Measurements from ENCODE around the gene EFNB1. TPM values are rescaled to one million over a fixed set of nuclear protein-coding genes. Genes with fewer than 3 reads are reported as not detected.
"Not testable (repeated sequence)": the region's sequence is repeated elsewhere in the genome, so short reads cannot be mapped to it uniquely, and the experiment has no call there.

EFNB1 gene
- total and polyA plus RNA-seq, 4 donors = 3.6 to 24.0 (median 11.3) TPM

- H3K4me1 ChIP-seq (ENCODE audit: control insufficient read depth in 1 of 2, insufficient read depth in 2 of 2, low read length in 2 of 2); H3K36me3 ChIP-seq (ENCODE audit: control insufficient read depth in 1 of 2, insufficient read depth in 2 of 2, low read length in 1 of 2); intact Hi-C loops (cut with DNase I); H3K27me3 ChIP-seq (ENCODE audit: control insufficient read depth in 1 of 2, insufficient read depth in 2 of 2, low read length in 1 of 2); ATAC-seq (ENCODE audit: low FRiP score); DNase-seq; H3K4me3 ChIP-seq (ENCODE audit: low read length in 2 of 2); H3K9me3 ChIP-seq (ENCODE audit: control insufficient read depth, low read length); H3K27ac ChIP-seq (ENCODE audit: low read depth in 1 of 2, low read length in 2 of 2): not testable (repeated sequence)
These were observed 30.4 kb upstream of the EFNB1 start for GRCh38 chrX:68798400-68798799.

GRCh38 chrX:68801737-68802290 is 27.0 kb upstream of the EFNB1 start:
- H3K36me3 ChIP-seq (ENCODE audit: control insufficient read depth in 1 of 2, insufficient read depth in 2 of 2, low read length in 1 of 2) = no peaks in the 10 kb centered on the region
- DNase-seq = no peak
- no peaks in the 10 kb centered on the region for H3K27me3 ChIP-seq (ENCODE audit: control insufficient read depth in 1 of 2, insufficient read depth in 2 of 2, low read length in 1 of 2)
- ATAC-seq (ENCODE audit: low FRiP score) = no peak
- H3K4me1 ChIP-seq (ENCODE audit: control insufficient read depth in 1 of 2, insufficient read depth in 2 of 2, low read length in 2 of 2) = no peaks in the 10 kb centered on the region
- intact Hi-C loops (cut with DNase I) = loop anchor here in 1 of 2 donors (10.0 kb wide), 1 partner anchor 287 kb away; no protein-coding TSS in a partner anchor
- 80 to 87% methylated on average over 4 of the region's 4 CpGs for WGBS, 2 donors
- no peaks in the 10 kb centered on the region for H3K9me3 ChIP-seq (ENCODE audit: control insufficient read depth, low read length)
- no peak overlapping the region for H3K4me3 ChIP-seq (ENCODE audit: low read length in 2 of 2)
- no peak overlapping the region for H3K27ac ChIP-seq (ENCODE audit: low read depth in 1 of 2, low read length in 2 of 2)

- no peaks in the 10 kb centered on the region for H3K9me3 ChIP-seq (ENCODE audit: control insufficient read depth, low read length)
- no peak for ATAC-seq (ENCODE audit: low FRiP score)
- intact Hi-C loops (cut with DNase I) = loop anchor here in 1 of 2 donors (10.0 kb wide), 1 partner anchor 293 kb away; no protein-coding TSS in a partner anchor
- 16 to 21% methylated on average over 3 of the region's 3 CpGs for WGBS, 2 donors
- no peaks in the 10 kb centered on the region for H3K4me1 ChIP-seq (ENCODE audit: control insufficient read depth in 1 of 2, insufficient read depth in 2 of 2, low read length in 2 of 2)
- no peak overlapping the region for H3K4me3 ChIP-seq (ENCODE audit: low read length in 2 of 2)
- H3K27me3 ChIP-seq (ENCODE audit: control insufficient read depth in 1 of 2, insufficient read depth in 2 of 2, low read length in 1 of 2) = no peaks in the 10 kb centered on the region
- no peaks in the 10 kb centered on the region for H3K36me3 ChIP-seq (ENCODE audit: control insufficient read depth in 1 of 2, insufficient read depth in 2 of 2, low read length in 1 of 2)
- no peak overlapping the region for H3K27ac ChIP-seq (ENCODE audit: low read depth in 1 of 2, low read length in 2 of 2)
- no peak for DNase-seq
These were observed 21.0 kb upstream of the EFNB1 start for GRCh38 chrX:68807818-68808217.

- intact Hi-C loops (cut with DNase I) = loop anchor here in 1 of 2 donors (10.0 kb wide), 1 partner anchor 294 kb away; no protein-coding TSS in a partner anchor
- WGBS, 2 donors = 46 to 50% methylated on average over 6 of the region's 6 CpGs
- Histone ChIP-seq H3K36me3 (ENCODE audit: control insufficient read depth in 1 of 2, insufficient read depth in 2 of 2, low read length in 1 of 2) (no peaks in the 10 kb centered on the region), H3K4me1 (ENCODE audit: control insufficient read depth in 1 of 2, insufficient read depth in 2 of 2, low read length in 2 of 2) (no peaks in the 10 kb centered on the region), H3K27me3 (ENCODE audit: control insufficient read depth in 1 of 2, insufficient read depth in 2 of 2, low read length in 1 of 2) (no peaks in the 10 kb centered on the region), H3K27ac (ENCODE audit: low read depth in 1 of 2, low read length in 2 of 2) (no peak overlapping the region), H3K9me3 (ENCODE audit: control insufficient read depth, low read length) (no peaks in the 10 kb centered on the region), H3K4me3 (ENCODE audit: low read length in 2 of 2) (no peak overlapping the region)
- ATAC-seq (ENCODE audit: low FRiP score) (peak; percentile 38), DNase-seq (no peak)
These were observed 20.0 kb upstream of the EFNB1 start for GRCh38 chrX:68808686-68809357.

- H3K9me3 ChIP-seq (ENCODE audit: control insufficient read depth, low read length) = no peaks in the 10 kb centered on the region
- no peak overlapping the region for H3K4me3 ChIP-seq (ENCODE audit: low read length in 2 of 2)
- H3K36me3 ChIP-seq (ENCODE audit: control insufficient read depth in 1 of 2, insufficient read depth in 2 of 2, low read length in 1 of 2) = no peaks in the 10 kb centered on the region
- intact Hi-C loops (cut with DNase I) = loop anchor here (5.0 kb wide), 2 partner anchors 567 to 797 kb away; partner anchors contain the start of gene EDA (in 1 of the 2)
- no peaks in the 10 kb centered on the region for H3K27me3 ChIP-seq (ENCODE audit: control insufficient read depth in 1 of 2, insufficient read depth in 2 of 2, low read length in 1 of 2)
- H3K4me1 ChIP-seq (ENCODE audit: control insufficient read depth in 1 of 2, insufficient read depth in 2 of 2, low read length in 2 of 2) = no peaks in the 10 kb centered on the region
- ATAC-seq (ENCODE audit: low FRiP score) (no peak), DNase-seq (no peak)
- 76 to 82% methylated on average over 6 of the region's 6 CpGs for WGBS, 2 donors
- no peak overlapping the region for H3K27ac ChIP-seq (ENCODE audit: low read depth in 1 of 2, low read length in 2 of 2)
These were observed 8.2 kb upstream of the EFNB1 start for GRCh38 chrX:68820476-68821110.

GRCh38 chrX:68821616-68822015 is 7.2 kb upstream of the EFNB1 start:
- H3K9me3 ChIP-seq (ENCODE audit: control insufficient read depth, low read length) = no peaks in the 10 kb centered on the region
- no peaks in the 10 kb centered on the region for H3K4me1 ChIP-seq (ENCODE audit: control insufficient read depth in 1 of 2, insufficient read depth in 2 of 2, low read length in 2 of 2)
- WGBS, 2 donors = 66 to 72% methylated on average over 3 of the region's 3 CpGs
- H3K4me3 ChIP-seq (ENCODE audit: low read length in 2 of 2) = no peak overlapping the region
- no peaks in the 10 kb centered on the region for H3K27me3 ChIP-seq (ENCODE audit: control insufficient read depth in 1 of 2, insufficient read depth in 2 of 2, low read length in 1 of 2)
- ATAC-seq (ENCODE audit: low FRiP score) (no peak), DNase-seq (no peak)
- no peaks in the 10 kb centered on the region for H3K36me3 ChIP-seq (ENCODE audit: control insufficient read depth in 1 of 2, insufficient read depth in 2 of 2, low read length in 1 of 2)
- no peak overlapping the region for H3K27ac ChIP-seq (ENCODE audit: low read depth in 1 of 2, low read length in 2 of 2)
- intact Hi-C loops (cut with DNase I) = loop anchor here (2.0 to 5.0 kb wide), 3 partner anchors 463 to 796 kb away; partner anchors contain the start of gene EDA (in 1 of the 2)

- peak; percentile 64 for ATAC-seq (ENCODE audit: low FRiP score)
- no peaks in the 10 kb centered on the region for H3K4me1 ChIP-seq (ENCODE audit: control insufficient read depth in 1 of 2, insufficient read depth in 2 of 2, low read length in 2 of 2)
- no peak overlapping the region for H3K4me3 ChIP-seq (ENCODE audit: low read length in 2 of 2)
- H3K36me3 ChIP-seq (ENCODE audit: control insufficient read depth in 1 of 2, insufficient read depth in 2 of 2, low read length in 1 of 2) = no peaks in the 10 kb centered on the region
- WGBS, 2 donors = 18 to 28% methylated on average over 14 of the region's 14 CpGs
- intact Hi-C loops (cut with DNase I) = loop anchor here (2.0 to 5.0 kb wide), 3 partner anchors 462 to 794 kb away; partner anchors contain the start of gene EDA (in 1 of the 2)
- no peaks in the 10 kb centered on the region for H3K9me3 ChIP-seq (ENCODE audit: control insufficient read depth, low read length)
- H3K27ac ChIP-seq (ENCODE audit: low read depth in 1 of 2, low read length in 2 of 2) = no peak overlapping the region
- DNase-seq = peak; percentile 65 to 79
- H3K27me3 ChIP-seq (ENCODE audit: control insufficient read depth in 1 of 2, insufficient read depth in 2 of 2, low read length in 1 of 2) = no peaks in the 10 kb centered on the region
These were observed 6.0 kb upstream of the EFNB1 start for GRCh38 chrX:68822641-68823410.

DNA sequence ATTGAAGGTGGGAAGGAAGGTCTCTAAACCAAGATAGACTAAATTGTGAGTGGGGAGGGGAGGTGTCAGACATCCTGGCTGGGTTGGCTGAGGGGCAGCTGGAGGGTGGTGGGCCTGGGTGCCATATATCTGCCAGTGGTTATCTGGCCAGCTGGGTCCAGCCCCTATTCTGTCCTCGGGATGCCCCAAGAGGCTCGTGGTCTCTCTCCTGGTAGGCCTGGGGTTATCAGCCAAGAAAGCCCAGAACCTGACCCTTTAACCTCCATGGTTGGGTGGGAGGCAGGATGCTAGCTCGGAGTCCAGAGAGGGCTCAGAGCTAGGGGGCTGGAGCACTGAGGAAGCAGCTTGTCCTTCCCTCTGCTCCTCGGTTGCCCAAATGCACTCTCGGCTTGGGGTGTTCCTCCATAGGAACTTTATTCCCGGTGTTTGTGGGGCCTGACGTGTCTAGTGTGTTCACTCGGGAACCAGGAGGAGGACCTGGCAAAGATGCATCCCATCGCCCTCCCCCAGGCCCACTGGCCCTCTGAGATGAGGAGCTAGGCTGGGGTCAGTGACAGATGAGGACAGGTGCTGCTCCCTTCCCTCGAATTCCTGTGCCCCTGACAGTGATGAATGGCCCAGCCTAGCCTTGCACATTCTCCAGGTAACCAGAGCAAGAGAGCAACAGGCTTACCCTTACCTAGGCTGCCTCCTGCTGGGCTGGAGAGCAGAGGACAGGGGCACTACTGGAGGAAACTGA is 5.2 kb upstream of the EFNB1 start:
- Histone ChIP-seq H3K4me1 (ENCODE audit: control insufficient read depth in 1 of 2, insufficient read depth in 2 of 2, low read length in 2 of 2) (no peaks in the 10 kb centered on the region), H3K9me3 (ENCODE audit: control insufficient read depth, low read length) (no peaks in the 10 kb centered on the region), H3K4me3 (ENCODE audit: low read length in 2 of 2) (no peak overlapping the region), H3K27me3 (ENCODE audit: control insufficient read depth in 1 of 2, insufficient read depth in 2 of 2, low read length in 1 of 2) (no peaks in the 10 kb centered on the region), H3K27ac (ENCODE audit: low read depth in 1 of 2, low read length in 2 of 2) (no peak overlapping the region), H3K36me3 (ENCODE audit: control insufficient read depth in 1 of 2, insufficient read depth in 2 of 2, low read length in 1 of 2) (no peaks in the 10 kb centered on the region)
- peak in 1 of 2 donors; percentile 38 for DNase-seq
- no peak for ATAC-seq (ENCODE audit: low FRiP score)
- intact Hi-C loops (cut with DNase I) = loop anchor here (2.0 to 5.0 kb wide), 4 partner anchors 461 to 794 kb away; partner anchors contain the start of gene EDA (in 1 of the 2)
- 82 to 92% methylated on average over 10 of the region's 10 CpGs for WGBS, 2 donors
